ENCODE measurements around the gene BEST4.
A peak's percentile ranks its signal among the peaks of the same experiment; 100 is the strongest.
"Not testable (repeated sequence)": the region's sequence is repeated elsewhere in the genome, so short reads cannot be mapped to it uniquely, and the experiment has no call there.

The BEST4 gene

DNA sequence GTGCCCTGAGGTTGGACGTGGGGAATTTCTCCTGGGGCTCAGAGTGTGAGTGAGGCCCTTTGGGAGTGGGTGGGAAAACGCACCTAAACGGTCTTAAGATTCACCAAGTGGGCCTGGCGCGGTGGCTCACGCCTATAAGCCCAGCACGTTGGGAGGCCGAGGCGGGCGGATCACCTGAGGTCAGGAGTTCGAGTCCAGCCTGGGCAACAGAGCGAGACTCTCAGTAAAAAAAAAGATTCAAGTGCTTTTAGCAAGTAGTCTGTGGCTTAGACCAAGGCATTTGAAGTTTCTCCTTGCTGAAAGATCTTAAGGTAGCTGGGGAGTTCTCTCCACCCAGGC lies 11.3 kb downstream of the BEST4 start:
- H3K79me2 ChIP-seq (ENCODE audit: insufficient read depth, low read length) = peaks cover 16% of the 10 kb centered on the region
- H3K4me1 ChIP-seq (ENCODE audit: insufficient read depth, low read length, severe bottlenecking) = peaks cover 30% of the 10 kb centered on the region
- H3K9me3 ChIP-seq (ENCODE audit: low read length) = no peaks in the 10 kb centered on the region
- peaks cover 10% of the 10 kb centered on the region; the same call in 1 of the 2 replicates for H3F3A ChIP-seq (ENCODE audit: insufficient read depth, low read length)
- H3K27me3 ChIP-seq (ENCODE audit: insufficient read depth, low read length) = no peaks in the 10 kb centered on the region
- peak overlapping the region; percentile 84 for H3K4me2 ChIP-seq (ENCODE audit: low read length)
- peaks cover 61% of the 10 kb centered on the region for H3K36me3 ChIP-seq (ENCODE audit: insufficient read depth, low read length)
- no peak for TF ChIP-seq EZH2 (IDR thresholded peaks at IDR 0.05; ENCODE audit: borderline replicate concordance, low read length)
- TF ChIP-seq, protein P1, sequence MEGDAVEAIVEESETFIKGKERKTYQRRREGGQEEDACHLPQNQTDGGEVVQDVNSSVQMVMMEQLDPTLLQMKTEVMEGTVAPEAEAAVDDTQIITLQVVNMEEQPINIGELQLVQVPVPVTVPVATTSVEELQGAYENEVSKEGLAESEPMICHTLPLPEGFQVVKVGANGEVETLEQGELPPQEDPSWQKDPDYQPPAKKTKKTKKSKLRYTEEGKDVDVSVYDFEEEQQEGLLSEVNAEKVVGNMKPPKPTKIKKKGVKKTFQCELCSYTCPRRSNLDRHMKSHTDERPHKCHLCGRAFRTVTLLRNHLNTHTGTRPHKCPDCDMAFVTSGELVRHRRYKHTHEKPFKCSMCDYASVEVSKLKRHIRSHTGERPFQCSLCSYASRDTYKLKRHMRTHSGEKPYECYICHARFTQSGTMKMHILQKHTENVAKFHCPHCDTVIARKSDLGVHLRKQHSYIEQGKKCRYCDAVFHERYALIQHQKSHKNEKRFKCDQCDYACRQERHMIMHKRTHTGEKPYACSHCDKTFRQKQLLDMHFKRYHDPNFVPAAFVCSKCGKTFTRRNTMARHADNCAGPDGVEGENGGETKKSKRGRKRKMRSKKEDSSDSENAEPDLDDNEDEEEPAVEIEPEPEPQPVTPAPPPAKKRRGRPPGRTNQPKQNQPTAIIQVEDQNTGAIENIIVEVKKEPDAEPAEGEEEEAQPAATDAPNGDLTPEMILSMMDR (IDR thresholded peaks at IDR 0.05; ENCODE audit: low read length) = no peak
- H3K27ac ChIP-seq (ENCODE audit: low read depth, low read length, poor library complexity, severe bottlenecking) = peak overlapping the region; percentile 82
- peak overlapping the region; percentile 92 for H3K4me3 ChIP-seq (ENCODE audit: low read depth, low read length, poor library complexity, severe bottlenecking)
- peak overlapping the region; percentile 94 for H3K9ac ChIP-seq (ENCODE audit: low read length)
- no peak overlapping the region for H2AFZ ChIP-seq (ENCODE audit: low read length)
- no peaks in the 10 kb centered on the region for H3K9me2 ChIP-seq (ENCODE audit: low read depth, low read length)
- no peaks in the 10 kb centered on the region for H4K20me1 ChIP-seq (ENCODE audit: insufficient read depth, low read length)

DNA sequence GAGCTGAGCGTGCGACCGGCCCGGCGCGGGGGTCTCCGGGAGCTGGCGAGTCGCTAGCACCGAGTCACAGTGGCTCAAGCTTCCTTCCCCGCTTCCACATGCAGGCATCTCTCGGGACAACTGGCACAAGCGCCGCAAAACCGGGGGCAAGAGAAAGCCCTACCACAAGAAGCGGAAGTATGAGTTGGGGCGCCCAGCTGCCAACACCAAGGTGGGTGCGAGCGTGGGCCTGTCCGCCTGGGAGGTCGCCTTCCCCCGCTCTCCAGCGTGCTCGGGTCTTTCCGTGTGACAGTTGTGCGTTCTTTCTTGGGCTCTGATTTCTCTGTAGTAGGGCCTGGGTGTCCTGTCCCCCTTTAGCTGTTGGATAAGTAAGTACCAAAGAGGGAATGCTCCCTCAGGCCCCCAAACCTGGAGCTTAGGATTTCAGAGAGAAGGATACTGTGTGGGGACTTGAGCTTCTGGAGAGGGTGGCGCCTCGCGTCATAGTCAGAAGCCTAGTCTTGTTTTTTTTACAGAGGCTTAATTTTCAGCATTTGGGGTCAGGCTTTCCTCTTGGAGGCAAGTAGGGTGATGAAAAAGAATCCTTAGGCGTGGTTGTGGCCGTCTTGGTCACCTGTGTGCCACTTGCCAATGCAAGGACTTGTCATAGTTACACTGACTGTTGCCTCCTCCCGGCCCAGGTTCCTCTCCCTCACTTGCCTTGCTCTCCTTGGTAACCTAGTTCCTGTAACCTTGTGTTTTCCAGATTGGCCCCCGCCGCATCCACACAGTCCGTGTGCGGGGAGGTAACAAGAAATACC lies 11.8 kb downstream of the BEST4 start:
- no peaks in the 10 kb centered on the region for H3K9me2 ChIP-seq (ENCODE audit: low read depth, low read length)
- peak overlapping the region; percentile 84 for H3K4me2 ChIP-seq (ENCODE audit: low read length)
- peaks cover 10% of the 10 kb centered on the region; the same call in 1 of the 2 replicates for H3F3A ChIP-seq (ENCODE audit: insufficient read depth, low read length)
- no peaks in the 10 kb centered on the region for H3K27me3 ChIP-seq (ENCODE audit: insufficient read depth, low read length)
- H3K27ac ChIP-seq (ENCODE audit: low read depth, low read length, poor library complexity, severe bottlenecking) = peak overlapping the region; percentile 82
- H2AFZ ChIP-seq (ENCODE audit: low read length) = no peak overlapping the region
- H3K36me3 ChIP-seq (ENCODE audit: insufficient read depth, low read length) = peaks cover 55% of the 10 kb centered on the region
- H3K9ac ChIP-seq (ENCODE audit: low read length) = peak overlapping the region; percentile 94
- peaks cover 16% of the 10 kb centered on the region for H3K79me2 ChIP-seq (ENCODE audit: insufficient read depth, low read length)
- no peaks in the 10 kb centered on the region for H4K20me1 ChIP-seq (ENCODE audit: insufficient read depth, low read length)
- TF ChIP-seq, protein P1 (IDR thresholded peaks at IDR 0.05; ENCODE audit: low read length) = no peak
- no peak for TF ChIP-seq EZH2 (IDR thresholded peaks at IDR 0.05; ENCODE audit: borderline replicate concordance, low read length)
- H3K4me3 ChIP-seq (ENCODE audit: low read depth, low read length, poor library complexity, severe bottlenecking) = peak overlapping the region; percentile 92
- no peaks in the 10 kb centered on the region for H3K9me3 ChIP-seq (ENCODE audit: low read length)
- peaks cover 30% of the 10 kb centered on the region for H3K4me1 ChIP-seq (ENCODE audit: insufficient read depth, low read length, severe bottlenecking)

DNA sequence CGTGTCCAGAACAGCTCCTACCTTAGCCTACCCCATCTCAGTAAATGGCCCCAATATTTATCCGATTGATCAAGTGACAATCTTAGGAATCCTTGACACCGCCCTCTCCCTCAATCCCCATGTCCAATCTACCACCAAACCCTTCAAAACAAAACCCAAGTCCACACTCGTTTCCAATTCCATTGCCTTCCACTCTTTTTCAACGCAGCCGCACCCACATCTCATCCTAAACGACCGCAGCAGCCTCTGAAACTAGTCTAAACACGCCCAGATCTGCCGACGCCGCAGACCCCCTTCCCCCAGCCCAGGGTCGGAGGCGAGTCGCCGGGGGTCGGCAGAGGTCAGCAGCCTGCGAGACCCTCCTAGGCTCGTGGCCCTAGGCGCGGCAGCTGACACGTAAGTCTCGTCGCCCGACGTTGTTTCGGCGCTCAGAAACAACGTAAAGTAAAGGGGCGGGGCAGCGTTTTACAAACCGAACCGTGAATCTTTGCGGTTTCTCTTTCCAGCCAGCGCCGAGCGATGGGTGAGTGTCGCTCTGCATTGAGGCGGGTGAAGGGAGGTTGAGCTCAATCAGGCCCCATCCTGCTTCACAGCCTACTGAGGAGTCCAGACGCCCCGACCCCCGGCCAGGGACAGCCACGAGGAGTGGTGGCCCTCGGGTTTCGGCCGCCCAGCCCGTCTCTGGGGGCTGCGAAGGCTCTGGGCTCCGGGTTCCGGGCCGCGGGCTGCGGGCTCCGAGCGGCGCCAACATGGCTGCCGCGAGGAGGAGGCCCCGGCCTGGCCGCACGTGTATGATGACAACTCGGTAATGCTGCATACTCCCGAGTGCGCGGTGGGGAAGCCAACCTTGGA lies 12.7 kb downstream of the BEST4 start, which contains the start of gene RPS8:
Gene RPS8, plus strand, starts transcription at position 463 of the 852 bp plus-strand sequence. Its CDS starts 57 bp downstream, at position 520.
- TF ChIP-seq, protein P1 (IDR thresholded peaks at IDR 0.05; ENCODE audit: low read length) = no peak
- TF ChIP-seq EZH2 (IDR thresholded peaks at IDR 0.05; ENCODE audit: borderline replicate concordance, low read length) = no peak
- Histone ChIP-seq H3K79me2 (ENCODE audit: insufficient read depth, low read length) (peaks cover 16% of the 10 kb centered on the region), H3F3A (ENCODE audit: insufficient read depth, low read length) (peaks cover 10% of the 10 kb centered on the region; the same call in 1 of the 2 replicates)

DNA sequence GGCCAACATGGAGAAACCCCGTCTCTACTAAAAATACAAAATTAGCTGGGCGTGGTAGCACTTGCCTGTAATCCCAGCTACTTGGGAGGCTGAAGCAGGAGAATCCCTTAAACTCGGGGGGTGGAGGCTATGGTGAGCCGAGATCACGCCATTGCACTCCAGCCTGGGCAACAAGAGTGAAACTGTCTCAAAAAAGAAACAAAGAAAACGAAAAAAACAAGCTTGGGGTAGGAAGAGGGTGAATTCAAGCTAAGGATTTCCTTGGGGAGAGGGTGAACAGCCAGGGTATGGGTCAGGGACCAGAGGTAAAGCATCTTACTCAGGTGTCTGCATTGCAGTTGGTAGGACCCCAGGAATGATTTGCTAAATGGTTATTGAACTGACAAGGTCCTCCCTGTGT lies 21.5 kb downstream of the BEST4 start:
- peaks cover 73% of the 10 kb centered on the region for H3K36me3 ChIP-seq (ENCODE audit: insufficient read depth, low read length)

More for the DNA sequence above, 12.7 kb downstream of the BEST4 start, which contains the start of gene RPS8:
- Histone ChIP-seq H3K9ac (ENCODE audit: low read length) (peak within 1 kb of the TSS; percentile 94), H3K9me2 (ENCODE audit: low read depth, low read length) (no peaks in the 10 kb centered on the region), H3K27ac (ENCODE audit: low read depth, low read length, poor library complexity, severe bottlenecking) (peak within 1 kb of the TSS; percentile 82), H3K4me1 (ENCODE audit: insufficient read depth, low read length, severe bottlenecking) (peaks cover 36% of the 10 kb centered on the region), H3K36me3 (ENCODE audit: insufficient read depth, low read length) (peaks cover 47% of the 10 kb centered on the region), H2AFZ (ENCODE audit: low read length) (no peak within 1 kb of the TSS), H3K27me3 (ENCODE audit: insufficient read depth, low read length) (no peaks in the 10 kb centered on the region), H3K4me3 (ENCODE audit: low read depth, low read length, poor library complexity, severe bottlenecking) (peak within 1 kb of the TSS; percentile 92), H4K20me1 (ENCODE audit: insufficient read depth, low read length) (no peaks in the 10 kb centered on the region), H3K4me2 (ENCODE audit: low read length) (peak within 1 kb of the TSS; percentile 89), H3K9me3 (ENCODE audit: low read length) (no peaks in the 10 kb centered on the region)

More for the DNA sequence above, 21.5 kb downstream of the BEST4 start:
- not testable (repeated sequence) for H3K9me2 ChIP-seq (ENCODE audit: low read depth, low read length); H3K27me3 ChIP-seq (ENCODE audit: insufficient read depth, low read length); H4K20me1 ChIP-seq (ENCODE audit: insufficient read depth, low read length); H3F3A ChIP-seq (ENCODE audit: insufficient read depth, low read length); H3K4me3 ChIP-seq (ENCODE audit: low read depth, low read length, poor library complexity, severe bottlenecking); H3K27ac ChIP-seq (ENCODE audit: low read depth, low read length, poor library complexity, severe bottlenecking); H3K9ac ChIP-seq (ENCODE audit: low read length); H3K4me1 ChIP-seq (ENCODE audit: insufficient read depth, low read length, severe bottlenecking); H3K4me2 ChIP-seq (ENCODE audit: low read length); H2AFZ ChIP-seq (ENCODE audit: low read length); H3K79me2 ChIP-seq (ENCODE audit: insufficient read depth, low read length); H3K9me3 ChIP-seq (ENCODE audit: low read length)

Data from OCI-LY1 (cell line).